HG02678 (cell line): ENCODE results near the gene ATL1.
A peak's percentile ranks its signal among the peaks of the same experiment; 100 is the strongest.

Source experiments
- ATAC-seq: cut with Tn5 transposase; IDR thresholded peaks from one replicate; pipeline ENCODE4 v1.9.1; 2021; ENCODE audit warnings: mild to moderate bottlenecking, moderate library complexity; ENCODE audit not compliant: unreplicated experiment

The ATL1 gene

DNA sequence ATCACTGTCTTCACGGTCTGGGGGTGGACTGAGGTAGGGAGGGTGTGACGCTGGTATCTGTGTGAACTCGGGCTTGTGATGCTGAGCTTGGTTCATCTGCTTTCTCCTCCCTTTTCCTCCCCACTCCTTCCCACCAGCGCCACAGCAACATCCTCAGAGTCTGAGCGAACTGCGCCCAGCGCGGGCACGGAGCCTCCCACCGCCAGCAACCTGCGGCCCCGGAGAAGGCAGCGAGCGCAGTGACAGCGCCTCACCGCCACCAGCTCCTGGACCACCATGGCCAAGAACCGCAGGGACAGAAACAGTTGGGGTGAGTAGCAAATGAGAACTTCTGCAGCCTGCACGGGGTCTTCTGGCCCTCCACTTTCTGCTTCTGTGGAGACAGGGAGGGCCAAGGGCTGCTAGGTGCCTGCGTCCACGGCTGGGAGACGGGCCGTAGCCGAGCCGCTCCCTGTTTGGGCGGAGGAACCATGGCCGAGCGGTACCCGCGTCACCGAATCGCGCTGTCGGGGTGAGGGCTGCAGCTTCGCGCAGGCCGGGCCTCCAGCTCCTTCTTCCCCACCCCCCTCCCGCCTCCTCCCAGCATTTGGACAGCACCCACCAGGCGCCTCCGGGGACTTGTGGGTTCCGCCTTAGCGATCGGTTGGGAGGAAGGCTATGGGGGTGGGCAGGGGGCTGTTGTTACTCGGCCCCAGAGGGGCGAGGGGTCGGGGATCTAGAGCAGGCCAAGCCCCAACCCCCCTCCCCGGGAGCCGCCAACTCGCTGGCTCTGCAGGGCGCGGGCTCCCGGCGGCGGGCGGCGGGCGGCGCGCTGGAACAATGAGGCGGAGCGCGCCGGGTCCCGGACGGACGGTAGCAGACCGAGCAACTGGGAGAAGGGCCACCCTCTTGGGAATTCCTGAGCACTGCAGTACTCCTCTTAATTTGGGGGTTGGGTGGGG is at the start of gene ATL1:
ATL1 (plus strand) TSS at position 156 of the 941 bp plus-strand sequence; CDS start at position 277, 121 bp downstream.
- peak; percentile 47 for ATAC-seq

DNA sequence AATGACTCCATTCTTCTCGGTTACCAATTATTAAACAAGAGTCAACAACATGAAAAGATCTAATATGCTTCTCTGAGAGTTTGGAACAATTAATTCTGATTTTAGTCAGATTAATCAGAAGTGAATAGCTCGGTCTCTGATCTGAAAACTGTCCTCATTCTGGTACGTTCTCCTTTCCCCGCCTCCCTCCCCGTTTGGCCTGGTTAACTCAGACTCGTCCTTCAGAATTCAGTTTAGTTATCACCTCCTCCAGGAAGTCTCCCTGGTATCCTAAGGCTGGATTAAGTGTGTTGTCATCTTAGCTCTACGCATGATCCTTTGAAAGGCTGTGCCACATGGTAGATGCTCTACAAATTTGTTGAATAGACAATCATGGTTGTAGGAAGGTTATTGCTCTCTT is 49.8 kb upstream of the ATL1 start:
- no peak for ATAC-seq

DNA sequence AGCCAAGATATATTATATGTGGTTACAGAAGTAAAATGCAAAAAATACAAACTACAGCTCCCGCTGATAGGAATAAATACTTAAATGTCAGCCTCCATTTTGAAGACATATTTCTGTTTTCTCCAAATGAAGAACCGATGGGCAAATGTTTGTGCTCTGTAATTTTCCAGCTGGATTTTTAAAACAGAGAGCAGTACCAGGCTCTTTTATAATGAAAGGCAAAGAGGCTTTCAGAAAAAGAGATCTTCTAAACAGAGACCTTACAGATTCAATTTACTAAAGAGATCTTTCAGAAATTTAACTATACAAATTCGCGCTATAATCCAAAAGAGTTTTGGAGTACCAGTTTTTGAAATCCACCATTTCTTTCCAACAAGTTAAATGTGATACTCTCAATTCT is 47.5 kb upstream of the ATL1 start:
- ATAC-seq = no peak

DNA sequence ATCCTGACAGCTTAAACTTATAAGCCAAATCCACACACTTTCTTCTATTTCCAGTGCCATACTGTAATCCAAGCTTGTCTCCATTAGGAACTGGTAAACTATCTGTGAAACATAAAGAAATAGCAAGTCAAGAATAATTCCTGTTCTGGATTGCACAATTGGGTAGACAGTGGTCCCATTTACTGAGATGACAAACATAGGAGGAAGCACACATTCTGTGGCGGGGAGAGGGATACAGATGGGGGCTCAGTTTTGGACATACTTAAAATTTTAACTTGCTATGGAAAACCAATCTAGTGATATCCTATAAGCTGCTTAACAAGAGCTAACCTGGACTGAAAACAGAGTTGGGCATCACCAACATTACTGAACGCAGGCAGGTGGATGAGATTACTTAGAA is 43.9 kb upstream of the ATL1 start:
- ATAC-seq = no peak

DNA sequence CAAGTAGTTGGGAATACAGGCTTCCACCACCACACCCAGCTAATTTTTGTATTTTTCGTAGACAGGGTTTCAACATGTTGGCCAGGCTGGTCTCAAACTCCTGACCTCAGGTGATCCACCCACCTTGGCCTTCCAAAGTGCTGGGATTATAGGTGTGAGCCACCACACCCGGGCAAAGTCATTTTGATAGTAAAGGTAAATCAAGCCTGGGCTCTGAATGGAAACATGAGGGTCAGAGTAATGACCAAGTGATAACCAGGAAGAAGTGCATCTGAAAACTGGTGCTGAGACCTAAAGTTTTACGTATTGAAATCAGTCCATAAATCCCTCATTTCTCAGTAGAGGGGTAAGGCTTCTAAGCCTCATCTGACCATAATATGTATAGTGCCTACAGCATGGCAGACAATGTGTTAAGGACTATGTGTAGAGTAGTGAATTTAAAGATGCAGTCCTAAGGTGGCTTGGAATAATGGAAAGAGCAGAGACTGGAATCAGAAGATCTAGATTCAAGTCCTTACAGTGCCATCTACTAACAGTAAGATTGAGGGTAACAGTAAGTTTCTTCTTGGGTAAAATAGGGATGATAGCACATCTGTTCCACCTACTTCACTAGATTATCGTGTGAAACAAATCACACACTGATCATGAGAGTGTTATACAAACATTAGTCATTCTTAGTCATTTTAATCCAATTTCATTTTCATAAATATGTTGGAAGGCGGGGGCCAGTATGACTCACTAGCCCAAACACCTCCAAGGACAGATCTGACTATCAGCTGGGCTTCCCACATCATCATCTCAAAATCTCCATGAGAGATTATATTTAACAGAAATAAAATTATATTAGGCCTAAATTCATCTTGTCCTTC is 38.8 kb upstream of the ATL1 start:
- peak; percentile 66 for ATAC-seq

DNA sequence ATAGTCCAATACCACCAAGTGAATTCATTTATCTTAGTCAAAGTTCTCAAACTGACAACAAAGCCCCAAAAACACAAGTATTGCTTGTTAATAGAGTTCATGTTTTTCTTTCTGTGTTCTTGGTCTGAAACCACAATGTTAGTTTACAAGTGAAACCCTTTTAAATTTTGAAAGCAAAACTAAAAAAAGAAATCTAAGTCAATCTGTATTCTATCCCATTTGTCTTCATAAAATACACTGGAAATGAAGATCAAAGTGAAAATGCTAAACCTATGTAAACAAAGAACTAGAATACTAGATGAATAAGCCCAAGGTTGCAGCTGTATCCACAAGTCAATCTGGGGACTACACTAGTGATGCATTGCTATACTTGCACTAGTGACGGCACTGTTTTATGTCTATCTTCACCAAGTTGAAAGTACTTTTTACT is 38.0 kb upstream of the ATL1 start:
- ATAC-seq = peak; percentile 46

DNA sequence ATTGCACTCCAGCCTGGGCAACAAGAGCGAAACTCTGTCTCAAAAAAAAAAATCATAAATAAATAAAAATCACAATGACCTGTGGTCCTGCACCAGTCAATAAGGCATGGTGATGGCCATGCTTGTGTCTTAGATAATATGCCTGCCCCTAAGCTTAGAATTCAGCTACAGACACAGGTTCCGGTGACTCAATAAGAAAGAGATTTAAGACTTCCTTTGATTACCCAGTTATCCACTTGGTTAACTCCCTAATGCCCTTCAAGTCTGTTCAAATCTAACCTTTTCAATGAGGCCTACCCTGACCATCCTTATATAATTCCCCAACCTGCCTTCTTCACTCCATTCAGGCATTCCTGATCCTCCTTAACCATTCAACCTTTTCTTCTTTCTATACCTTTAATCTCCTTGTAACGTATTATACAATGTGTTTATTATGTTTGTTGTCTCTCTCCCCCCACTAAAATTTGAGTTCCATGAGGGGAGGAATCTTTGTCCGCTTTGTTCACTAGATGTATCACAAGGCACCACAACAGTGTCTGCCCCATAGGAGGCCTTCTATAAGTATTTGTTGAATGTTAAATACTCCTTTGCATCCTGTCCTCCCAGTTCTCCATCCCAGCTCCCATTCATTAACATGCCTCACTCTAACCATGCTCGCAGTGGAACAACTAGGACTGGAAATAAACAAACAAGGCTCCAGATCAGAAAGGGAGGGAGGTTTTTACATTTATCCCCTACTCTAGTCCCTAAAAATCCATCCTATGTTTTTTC is 36.5 kb upstream of the ATL1 start:
- ATAC-seq = no peak

DNA sequence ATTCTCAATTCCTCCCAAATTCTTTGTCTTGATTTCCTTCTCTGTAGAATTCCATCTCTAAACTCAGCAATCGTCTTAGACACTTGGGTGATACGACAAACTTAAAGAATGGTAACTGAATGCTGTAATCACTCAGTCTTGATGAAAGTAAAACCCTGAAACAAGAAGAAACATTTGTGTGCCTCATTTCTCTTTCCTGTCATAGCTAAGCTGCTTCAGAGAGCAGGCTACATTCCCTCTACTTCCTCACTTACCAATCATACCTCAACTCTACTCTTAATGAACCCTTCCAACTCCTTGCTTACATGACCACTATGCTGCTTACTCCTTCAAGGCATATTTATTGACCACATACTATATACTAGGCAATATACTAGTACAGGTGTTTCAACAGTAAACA is 35.9 kb upstream of the ATL1 start:
- peak; percentile 46 for ATAC-seq

DNA sequence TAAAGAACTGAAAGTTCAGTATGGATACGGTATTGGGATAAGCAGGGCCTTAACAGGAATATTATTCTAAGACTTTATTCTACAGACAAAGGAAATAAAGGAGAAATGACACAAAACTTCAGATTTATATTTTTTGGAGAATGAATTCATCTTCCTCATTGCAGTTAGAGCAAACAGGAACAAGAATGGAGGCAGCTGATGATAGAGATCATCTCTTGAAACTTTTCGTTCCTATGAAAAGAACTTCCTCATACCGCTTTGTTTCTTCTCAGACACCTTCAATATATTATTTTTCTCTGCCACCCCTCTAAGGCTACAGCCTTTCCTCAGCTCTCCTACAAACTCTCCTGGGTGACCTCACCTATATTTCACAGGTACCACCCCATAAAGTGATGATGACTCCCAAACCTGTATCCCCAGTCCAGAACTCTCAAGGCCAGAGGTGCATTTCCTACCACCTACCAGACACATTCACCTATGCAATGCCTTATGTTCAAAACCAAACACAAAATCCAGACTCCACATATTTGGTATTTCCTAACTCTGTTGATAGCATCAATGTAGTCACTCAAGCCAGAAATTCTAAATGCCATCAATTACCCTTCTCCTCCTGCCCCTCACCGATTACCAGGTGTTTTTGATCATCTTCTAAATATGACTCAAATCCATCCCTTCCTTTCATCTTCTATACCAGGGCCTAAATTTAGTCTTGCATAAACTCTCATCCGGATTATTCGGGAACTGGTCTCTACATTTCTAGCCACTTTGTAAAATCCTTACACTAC is 35.0 kb upstream of the ATL1 start:
- no peak for ATAC-seq

DNA sequence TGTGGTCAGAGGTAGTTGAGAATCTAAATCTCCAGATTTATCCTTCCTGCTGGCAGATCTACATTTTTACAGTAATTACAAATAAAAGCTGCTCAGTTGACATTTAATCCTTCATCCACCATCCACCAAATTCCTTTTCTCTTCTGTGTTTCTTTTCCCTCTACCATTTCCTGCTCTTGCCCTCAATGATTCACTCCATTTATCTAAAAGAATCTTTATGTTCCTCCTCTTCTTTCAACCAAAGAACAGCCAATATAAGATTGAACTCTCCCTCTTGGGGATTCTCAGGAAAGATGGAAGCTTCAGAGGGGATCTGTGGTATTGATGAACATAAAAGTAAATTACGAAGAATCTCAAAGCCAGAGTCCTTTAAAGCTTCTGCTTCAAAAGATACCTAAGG is 31.9 kb upstream of the ATL1 start:
- no peak for ATAC-seq

DNA sequence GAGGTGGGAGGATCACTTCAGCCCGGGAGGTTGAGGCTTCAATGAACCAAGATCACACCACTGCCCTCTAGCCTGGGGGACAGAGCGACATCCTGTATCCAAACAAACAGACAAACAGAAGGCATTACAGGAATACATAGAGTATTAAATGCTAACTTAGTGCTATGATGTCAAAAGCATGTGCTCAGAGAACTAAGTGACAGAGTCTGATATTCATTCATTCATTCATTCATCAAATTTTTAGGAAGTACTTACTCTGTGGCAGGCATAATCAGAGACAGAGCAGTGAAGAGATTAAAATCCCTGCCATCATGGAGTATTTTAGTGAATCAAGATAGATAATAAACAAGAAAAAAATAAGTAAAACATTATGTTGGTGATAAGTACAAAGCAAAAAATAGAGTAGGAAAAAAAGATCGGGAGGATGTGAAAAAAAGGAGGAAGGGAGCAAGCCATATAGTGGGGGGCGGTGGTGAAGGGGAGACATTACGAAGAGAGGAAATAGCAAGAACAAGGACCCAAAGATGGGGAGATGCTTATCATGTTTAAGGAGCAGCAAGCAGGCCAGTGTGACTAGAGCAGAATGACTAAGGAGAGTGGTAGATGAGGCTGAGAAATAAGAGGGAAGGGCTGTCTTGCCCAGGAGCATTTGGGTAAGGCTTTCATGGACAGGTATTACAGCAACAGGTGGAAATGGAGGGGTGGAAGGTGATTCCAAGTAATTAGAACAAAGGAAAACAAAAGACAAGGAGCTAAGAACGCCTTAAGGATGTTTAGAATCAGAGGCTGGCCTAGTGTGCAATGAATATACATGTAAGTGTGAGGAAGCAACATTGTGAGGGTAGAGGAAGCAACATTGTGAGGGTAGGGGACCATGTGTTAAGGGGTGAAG is 30.4 kb upstream of the ATL1 start:
- no peak for ATAC-seq

DNA sequence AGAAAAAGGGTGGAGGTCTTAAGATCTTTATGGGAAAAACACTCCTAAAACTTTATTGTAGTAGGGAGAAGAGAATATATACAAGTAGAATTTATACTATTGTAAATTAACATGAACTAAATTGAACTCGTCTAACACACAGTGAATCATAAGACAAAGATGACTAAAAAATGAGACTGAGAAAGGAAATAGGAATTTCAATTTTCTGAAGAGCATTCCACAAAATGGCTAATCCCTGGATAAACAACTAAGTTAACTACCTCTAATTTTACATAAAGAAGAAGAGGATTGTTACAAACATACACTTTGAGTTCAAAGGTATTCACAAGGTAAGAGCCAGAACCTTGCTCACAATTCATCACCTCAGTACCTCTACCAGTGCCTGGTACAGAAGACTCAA is 29.6 kb upstream of the ATL1 start:
- no peak for ATAC-seq

DNA sequence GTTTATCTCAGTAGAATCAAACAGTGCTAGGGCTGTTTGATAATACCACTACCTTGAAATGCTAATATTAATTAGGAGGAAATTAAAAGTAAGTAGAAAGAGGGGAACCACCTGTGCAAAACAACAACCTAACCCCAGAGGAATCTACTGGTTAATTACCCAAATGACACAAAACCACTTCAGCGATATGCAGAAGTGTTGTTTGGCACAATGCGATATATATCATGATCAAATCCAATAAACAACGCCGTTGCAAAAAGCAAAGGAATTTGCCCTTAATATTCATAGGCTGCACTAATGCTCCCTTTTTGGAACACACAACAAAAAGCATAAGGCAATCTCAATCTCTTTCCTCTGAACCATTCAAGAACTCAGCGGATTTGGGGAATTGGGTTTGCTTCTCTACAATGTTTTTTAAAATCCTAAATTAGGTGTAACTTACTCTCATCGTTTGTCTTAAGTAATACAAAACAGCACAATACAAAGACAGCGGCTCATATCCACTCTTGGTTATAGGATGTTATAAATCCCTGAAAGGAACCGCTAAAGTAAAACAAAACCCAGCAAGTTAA is 29.1 kb upstream of the ATL1 start:
- no peak for ATAC-seq

DNA sequence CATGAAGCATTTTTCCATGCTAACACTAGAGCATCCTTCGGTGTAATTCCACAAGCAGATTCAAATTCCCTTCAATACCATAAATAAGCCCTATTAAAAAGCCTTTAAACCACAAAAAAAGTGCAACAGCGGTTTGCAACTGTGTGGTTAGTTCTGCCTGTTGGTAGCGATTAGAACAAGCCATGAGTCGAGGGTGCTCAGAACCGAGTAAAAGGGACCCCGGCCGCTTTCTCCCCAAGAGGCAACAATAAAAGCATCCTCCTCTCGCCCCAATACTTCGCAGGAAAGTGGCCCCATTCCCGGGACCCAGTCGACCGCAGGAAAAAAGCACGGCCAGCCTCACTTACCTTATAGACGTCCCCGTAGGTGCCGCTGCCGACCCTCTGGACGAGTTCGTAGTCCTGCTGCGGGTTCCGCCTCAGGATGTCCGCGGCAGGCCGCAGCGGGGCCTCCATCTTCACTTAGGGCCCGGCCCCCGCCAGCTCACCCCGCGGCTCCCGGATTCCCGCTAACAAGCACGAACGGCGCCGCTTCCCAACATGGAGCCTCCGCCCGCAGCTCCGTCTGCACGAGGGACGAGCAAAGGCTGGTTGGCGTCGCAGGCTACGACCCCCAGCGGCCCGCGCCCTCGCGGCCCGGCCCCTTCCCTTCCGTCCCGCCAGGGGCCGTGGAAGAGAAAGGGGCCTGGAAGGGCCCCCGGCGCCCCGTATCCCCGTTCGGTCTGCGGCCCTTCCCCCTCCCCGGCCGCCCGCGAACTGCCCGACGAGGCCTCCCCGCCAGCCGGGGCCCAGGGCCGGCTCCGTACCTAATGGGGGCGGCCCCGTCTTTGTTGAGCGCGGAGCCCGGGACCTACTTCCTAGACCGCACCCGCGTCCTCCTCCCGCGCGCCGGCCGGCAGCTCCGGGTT is 28.1 kb upstream of the ATL1 start:
- ATAC-seq = peak; percentile 19

DNA sequence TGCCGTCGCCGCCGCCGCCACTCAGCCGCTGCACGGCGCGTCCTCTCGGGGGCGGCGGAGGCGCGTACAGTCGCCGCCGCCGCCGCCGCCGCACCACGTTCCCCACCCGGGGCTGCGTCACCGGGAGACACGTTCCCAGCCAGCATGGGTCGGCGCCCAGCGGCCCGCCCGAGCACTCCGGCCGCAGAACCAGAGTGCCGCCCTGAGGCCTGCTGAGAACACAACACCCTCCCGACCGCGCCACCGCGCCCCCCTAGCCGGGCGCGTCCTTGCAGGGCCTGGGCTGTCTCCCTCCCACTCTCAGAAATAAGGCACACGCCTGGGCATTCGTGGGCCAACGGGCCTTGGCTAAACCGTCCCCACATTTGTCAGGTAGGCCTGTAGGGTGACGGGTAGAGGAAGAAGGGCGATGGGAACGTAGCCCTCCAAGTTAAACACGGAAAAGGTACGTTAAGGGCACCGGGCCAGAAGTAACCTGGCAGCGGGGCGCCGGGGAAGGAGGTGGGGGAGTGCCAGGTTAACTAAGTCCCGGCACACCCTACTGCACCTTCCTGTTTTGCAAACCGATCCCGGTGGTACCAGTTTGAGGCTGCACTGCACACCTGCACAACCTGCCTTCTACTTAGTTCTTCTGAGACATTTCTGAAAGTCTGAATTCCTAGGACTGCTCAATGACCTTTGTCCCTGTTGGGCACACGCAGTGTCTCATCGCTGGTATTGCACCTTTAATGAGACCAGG is 27.3 kb upstream of the ATL1 start, which contains the start of gene MAP4K5:
MAP4K5 (minus strand) TSS at position 68 of the 739 bp plus-strand sequence. CDS start 520 bp downstream, outside the sequence.
- ATAC-seq = peak; percentile 95

DNA sequence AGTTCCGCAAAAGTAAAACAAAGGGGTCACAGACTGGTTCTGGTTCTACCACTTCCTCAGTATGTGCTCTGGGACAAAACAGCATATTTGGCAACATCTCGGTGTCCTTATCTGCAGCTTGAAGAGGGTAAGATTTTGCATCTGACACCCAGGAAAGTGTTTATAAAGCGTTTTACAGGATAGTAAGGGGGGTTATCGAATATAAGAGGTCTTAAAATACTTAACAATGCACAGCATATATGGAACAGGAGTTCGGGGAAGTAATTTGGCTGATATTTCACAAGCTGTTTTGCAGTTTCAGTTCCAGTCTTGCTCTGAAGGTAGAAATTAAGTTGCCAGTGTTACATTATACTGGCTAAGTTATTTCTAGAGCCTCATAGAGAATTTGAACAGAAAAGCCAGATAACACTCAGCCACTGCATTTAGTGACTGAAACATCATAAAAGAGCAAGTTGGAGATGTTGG is 26.7 kb upstream of the ATL1 start:
- ATAC-seq = peak; percentile 15

DNA sequence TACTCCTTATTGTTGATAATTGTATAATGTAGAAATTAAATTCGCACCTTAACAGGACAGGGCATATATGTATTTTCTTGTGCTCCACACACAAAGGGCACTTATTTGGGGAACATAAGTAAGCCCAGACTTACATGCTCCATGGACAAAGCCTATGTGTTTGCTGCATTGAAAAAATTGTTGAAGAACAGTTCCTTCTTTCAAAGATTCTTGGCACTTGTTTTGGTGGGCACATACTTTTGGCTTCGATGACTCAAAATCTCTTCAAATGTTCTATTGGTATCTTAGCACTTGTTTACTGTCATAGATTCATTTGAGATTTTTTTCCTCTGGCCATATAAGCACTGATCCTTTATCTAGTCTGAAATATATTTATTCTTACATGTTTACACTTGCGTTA is 26.1 kb upstream of the ATL1 start:
- ATAC-seq = no peak
